IPS-20b (cell line): Measurements from ENCODE around the gene AHSA1.

Source experiments
- H3K27ac ChIP-seq: one replicate; pipeline ENCODE4 v1.5.1; 2013; ENCODE audit warnings: low read length
- H3K27me3 ChIP-seq: 2 replicates; pipeline ENCODE4 v1.6.1; 2013; ENCODE audit warnings: mild to moderate bottlenecking, low read length, inconsistent platforms; ENCODE audit not compliant: insufficient read depth
- H3K36me3 ChIP-seq: 2 replicates; pipeline ENCODE4 v1.6.1; 2013; ENCODE audit warnings: low read depth, mild to moderate bottlenecking, inconsistent platforms, low read length, moderate library complexity; ENCODE audit not compliant: insufficient read depth
- H3K4me1 ChIP-seq: 2 replicates; pipeline ENCODE4 v1.6.1; 2013; ENCODE audit warnings: mild to moderate bottlenecking, control low read depth, inconsistent platforms, low read length, moderate library complexity; ENCODE audit not compliant: insufficient read depth
- H3K4me3 ChIP-seq: 2 replicates; pipeline ENCODE4 v1.5.1; 2013; ENCODE audit warnings: mild to moderate bottlenecking, low read length, inconsistent platforms
- H3K9ac ChIP-seq: 2 replicates; pipeline ENCODE4 v1.6.1; 2013; ENCODE audit warnings: low read depth, mild to moderate bottlenecking, inconsistent platforms, low read length, moderate library complexity
- H3K9me3 ChIP-seq: 2 replicates; pipeline ENCODE4 v1.6.1; 2013; ENCODE audit warnings: mild to moderate bottlenecking, low read depth, low read length, inconsistent platforms; ENCODE audit not compliant: insufficient read depth

The AHSA1 gene

GRCh38 chr14:77475432-77476115, 17.7 kb downstream of the AHSA1 start:
- Histone ChIP-seq H3K4me1 (peaks cover 8% of the 10 kb centered on the region), H3K9me3 (no peaks in the 10 kb centered on the region), H3K4me3 (no peak overlapping the region), H3K36me3 (no peaks in the 10 kb centered on the region), H3K27ac (no peak overlapping the region), H3K9ac (no peak overlapping the region), H3K27me3 (no peaks in the 10 kb centered on the region)

GRCh38 chr14:77478029-77478428, 20.1 kb downstream of the AHSA1 start:
- H3K9ac ChIP-seq, result no peak overlapping the region
- no peaks in the 10 kb centered on the region for H3K4me1 ChIP-seq
- no peaks in the 10 kb centered on the region for H3K36me3 ChIP-seq
- no peaks in the 10 kb centered on the region for H3K9me3 ChIP-seq
- no peaks in the 10 kb centered on the region for H3K27me3 ChIP-seq
- H3K4me3 ChIP-seq, result no peak overlapping the region
- no peak overlapping the region for H3K27ac ChIP-seq

- no peaks in the 10 kb centered on the region for H3K4me1 ChIP-seq
- H3K4me3 ChIP-seq, result no peak overlapping the region
- H3K27ac ChIP-seq, result no peak overlapping the region
- no peaks in the 10 kb centered on the region for H3K27me3 ChIP-seq
- no peak overlapping the region for H3K9ac ChIP-seq
- no peaks in the 10 kb centered on the region for H3K9me3 ChIP-seq
- no peaks in the 10 kb centered on the region for H3K36me3 ChIP-seq
Measured at GRCh38 chr14:77478796-77479195, 20.9 kb downstream of the AHSA1 start.

- Histone ChIP-seq H3K9me3 (no peaks in the 10 kb centered on the region), H3K4me3 (no peak overlapping the region), H3K27ac (no peak overlapping the region), H3K27me3 (no peaks in the 10 kb centered on the region), H3K36me3 (no peaks in the 10 kb centered on the region), H3K9ac (no peak overlapping the region), H3K4me1 (no peaks in the 10 kb centered on the region)
Measured at GRCh38 chr14:77482422-77482821, 24.5 kb downstream of the AHSA1 start.

- H3K27me3 ChIP-seq, result no peaks in the 10 kb centered on the region
- H3K4me3 ChIP-seq, result no peak overlapping the region
- no peaks in the 10 kb centered on the region for H3K9me3 ChIP-seq
- no peaks in the 10 kb centered on the region for H3K4me1 ChIP-seq
- no peaks in the 10 kb centered on the region for H3K36me3 ChIP-seq
- no peak overlapping the region for H3K27ac ChIP-seq
- no peak overlapping the region for H3K9ac ChIP-seq
Measured at GRCh38 chr14:77485256-77485655, 27.4 kb downstream of the AHSA1 start.

- H3K9me3 ChIP-seq, result no peaks in the 10 kb centered on the region
- H3K36me3 ChIP-seq, result no peaks in the 10 kb centered on the region
- no peak overlapping the region for H3K27ac ChIP-seq
- no peak overlapping the region for H3K9ac ChIP-seq
- H3K4me3 ChIP-seq, result no peak overlapping the region
- H3K4me1 ChIP-seq, result no peaks in the 10 kb centered on the region
- H3K27me3 ChIP-seq, result no peaks in the 10 kb centered on the region
Measured at GRCh38 chr14:77485901-77486678, 28.2 kb downstream of the AHSA1 start.

- no peak overlapping the region for H3K4me3 ChIP-seq
- H3K27ac ChIP-seq, result no peak overlapping the region
- H3K27me3 ChIP-seq, result no peaks in the 10 kb centered on the region
- no peak overlapping the region for H3K9ac ChIP-seq
- no peaks in the 10 kb centered on the region for H3K36me3 ChIP-seq
- H3K4me1 ChIP-seq, result no peaks in the 10 kb centered on the region
- H3K9me3 ChIP-seq, result no peaks in the 10 kb centered on the region
Measured at GRCh38 chr14:77488558-77488957, 30.7 kb downstream of the AHSA1 start.

GRCh38 chr14:77489041-77489440, 31.1 kb downstream of the AHSA1 start:
- no peaks in the 10 kb centered on the region for H3K27me3 ChIP-seq
- H3K4me3 ChIP-seq, result no peak overlapping the region
- H3K36me3 ChIP-seq, result no peaks in the 10 kb centered on the region
- H3K4me1 ChIP-seq, result no peaks in the 10 kb centered on the region
- no peaks in the 10 kb centered on the region for H3K9me3 ChIP-seq
- H3K9ac ChIP-seq, result no peak overlapping the region
- no peak overlapping the region for H3K27ac ChIP-seq

- H3K4me1 ChIP-seq, result no peaks in the 10 kb centered on the region
- no peak overlapping the region for H3K27ac ChIP-seq
- H3K36me3 ChIP-seq, result no peaks in the 10 kb centered on the region
- H3K27me3 ChIP-seq, result no peaks in the 10 kb centered on the region
- H3K4me3 ChIP-seq, result no peak overlapping the region
- no peak overlapping the region for H3K9ac ChIP-seq
- no peaks in the 10 kb centered on the region for H3K9me3 ChIP-seq
Measured at GRCh38 chr14:77490347-77490986, 32.6 kb downstream of the AHSA1 start.

- H3K27ac ChIP-seq, result no peak overlapping the region
- no peaks in the 10 kb centered on the region for H3K4me1 ChIP-seq
- H3K4me3 ChIP-seq, result no peak overlapping the region
- H3K36me3 ChIP-seq, result no peaks in the 10 kb centered on the region
- no peaks in the 10 kb centered on the region for H3K9me3 ChIP-seq
- no peak overlapping the region for H3K9ac ChIP-seq
- H3K27me3 ChIP-seq, result no peaks in the 10 kb centered on the region
Measured at GRCh38 chr14:77491056-77491455, 33.2 kb downstream of the AHSA1 start.

GRCh38 chr14:77495334-77495733, 37.4 kb downstream of the AHSA1 start:
- H3K9me3 ChIP-seq, result no peaks in the 10 kb centered on the region
- no peak overlapping the region for H3K27ac ChIP-seq
- peaks cover 37% of the 10 kb centered on the region for H3K27me3 ChIP-seq
- no peak overlapping the region for H3K4me3 ChIP-seq
- H3K4me1 ChIP-seq, result no peaks in the 10 kb centered on the region
- no peaks in the 10 kb centered on the region for H3K36me3 ChIP-seq
- no peak overlapping the region for H3K9ac ChIP-seq
